SK-N-SH (cell line): ENCODE results near the gene MICB. TPM values are rescaled to one million over a fixed set of nuclear protein-coding genes. Genes with fewer than 3 reads are reported as not detected.
"Not testable (repeated sequence)": the region's sequence is repeated elsewhere in the genome, so short reads cannot be mapped to it uniquely, and the experiment has no call there.

Source experiments
- CTCF ChIA-PET: fragments of 300-600, 350-600 bp; formaldehyde crosslinking; extraction: SDS; loops from one replicate; lab custom pipeline; 2021; lab: Yijun Ruan, JAX
- POLR2A ChIA-PET: fragments of 350-600 bp; sonication (Branson Sonifier 250); formaldehyde crosslinking; extraction: SDS; loops from one replicate; lab custom pipeline; 2020; ENCODE audit warnings: antibody characterized with exemption, inconsistent platforms; lab: Yijun Ruan, JAX
- DNase-seq: peaks from one replicate; pipeline ENCODE4 v3.0.0; 2012
- H2AFZ ChIP-seq: fragments of 200-600 bp; sonication (generic); 2 replicates; pipeline ENCODE4 v1.8.1; 2016; ENCODE audit warnings: antibody characterized with exemption, mild to moderate bottlenecking, low read depth
- H3F3A ChIP-seq: fragments of 200-600 bp; sonication (generic); replicated peaks from 2 replicates; pipeline ENCODE3; 2016; ENCODE audit warnings: antibody characterized with exemption, mild to moderate bottlenecking; ENCODE audit not compliant: insufficient read depth
- H3K27ac ChIP-seq, 2 experiments: fragments of 200-500 bp in 1 of 2; fragments of 200-600 bp in 1 of 2; sonication (Bioruptor generic) in 1 of 2; sonication (generic), shearing (Covaris generic) in 1 of 2; 2 replicates each; pipeline versions ENCODE4 v1.5.1 to v1.6.1; 2014 to 2016; ENCODE audit warnings: low read depth in 2 of 2, inconsistent platforms in 1 of 2, low read length in 1 of 2, mild to moderate bottlenecking in 1 of 2, mixed read lengths in 1 of 2
- H3K27me3 ChIP-seq: fragments of 200-600 bp; sonication (generic), shearing (Covaris generic); 2 replicates; pipeline ENCODE4 v1.6.1; 2016; ENCODE audit warnings: mixed run types; ENCODE audit not compliant: insufficient read depth
- H3K36me3 ChIP-seq, 2 experiments: fragments of 200-500 bp in 1 of 2; fragments of 200-600 bp in 1 of 2; sonication (Bioruptor generic) in 1 of 2; sonication (generic) in 1 of 2; replicated peaks in 1 of 2; 2 replicates each; pipeline versions ENCODE3 to v1.5.1; 2014 to 2016; ENCODE audit warnings: low read length in 1 of 2, mild to moderate bottlenecking in 1 of 2; ENCODE audit not compliant: insufficient read depth in 2 of 2, control insufficient read depth in 1 of 2
- H3K4me1 ChIP-seq, 2 experiments: fragments of 200-500 bp in 1 of 2; fragments of 200-600 bp in 1 of 2; sonication (Bioruptor generic) in 1 of 2; sonication (generic), shearing (Covaris generic) in 1 of 2; 2 replicates each; pipeline versions ENCODE4 v1.5.1 to v1.6.1; 2014 to 2016; ENCODE audit warnings: low read depth in 1 of 2, low read length in 1 of 2, mixed run types in 1 of 2; ENCODE audit not compliant: insufficient read depth in 2 of 2, control insufficient read depth in 1 of 2
- H3K4me2 ChIP-seq: fragments of 200-600 bp; sonication (generic), shearing (Covaris generic); 2 replicates; pipeline ENCODE4 v1.6.1; 2017; ENCODE audit warnings: mixed run types
- H3K4me3 ChIP-seq, 2 experiments: fragments of 200-500 bp in 1 of 2; fragments of 200-600 bp in 1 of 2; sonication (Bioruptor generic) in 1 of 2; sonication (generic), shearing (Covaris generic) in 1 of 2; 2 replicates each; pipeline versions ENCODE4 v1.5.1 to v1.8.1; 2014 to 2016; ENCODE audit warnings: low read depth in 2 of 2, inconsistent platforms in 1 of 2, low read length in 1 of 2, mild to moderate bottlenecking in 1 of 2, mixed read lengths in 1 of 2, moderate library complexity in 1 of 2
- H3K79me2 ChIP-seq: fragments of 200-600 bp; sonication (generic); 2 replicates; pipeline ENCODE4 v1.8.1; 2017; ENCODE audit warnings: mild to moderate bottlenecking; ENCODE audit not compliant: insufficient read depth
- H3K9ac ChIP-seq: fragments of 200-600 bp; sonication (generic); 2 replicates; pipeline ENCODE4 v1.6.1; 2017; ENCODE audit warnings: mixed run types
- H3K9me2 ChIP-seq: fragments of 200-600 bp; sonication (generic); 2 replicates; pipeline ENCODE4 v1.6.1; 2017; ENCODE audit warnings: mixed run types
- H3K9me3 ChIP-seq: fragments of 200-600 bp; sonication (generic); 2 replicates; pipeline ENCODE4 v1.6.1; 2017; ENCODE audit warnings: mixed run types, mild to moderate bottlenecking, moderate library complexity
- H4K20me1 ChIP-seq: fragments of 200-600 bp; sonication (generic); 2 replicates; pipeline ENCODE4 v1.6.1; 2017; ENCODE audit warnings: mild to moderate bottlenecking, mixed run types; ENCODE audit not compliant: insufficient read depth
- CHD2 ChIP-seq: fragments of 150-350 bp; IDR thresholded peaks from 2 replicates; pipeline ENCODE4 v1.6.1; 2018; ENCODE audit warnings: low read length; ENCODE audit not compliant: partially characterized antibody
- ELF1 ChIP-seq: IDR thresholded peaks from 2 replicates; pipeline ENCODE4 v1.4.0; 2012
- EP300 ChIP-seq, 2 experiments: IDR thresholded peaks; 2 replicates each; pipeline versions ENCODE4 v1.4.0 to v1.6.1; 2012; ENCODE audit warnings: borderline replicate concordance in 1 of 2, low read depth in 1 of 2, low read length in 1 of 2
- FOSL2 ChIP-seq: IDR thresholded peaks from 2 replicates; pipeline ENCODE4 v1.4.0; 2012; ENCODE audit warnings: low read depth, mild to moderate bottlenecking, moderate library complexity, borderline replicate concordance
- GABPA ChIP-seq: IDR thresholded peaks from 2 replicates; pipeline ENCODE4 v1.4.0; 2012; ENCODE audit warnings: low read depth, mild to moderate bottlenecking
- GATA2 ChIP-seq: sonication (generic); formaldehyde crosslinking; IDR thresholded peaks from 2 replicates; pipeline ENCODE4 v1.5.0; 2020; ENCODE audit warnings: mild to moderate bottlenecking, missing genetic modification reagents
- NFIC ChIP-seq: IDR thresholded peaks from 2 replicates; pipeline ENCODE4 v1.4.0; 2012; ENCODE audit warnings: borderline replicate concordance
- RAD21 ChIP-seq: IDR thresholded peaks from 2 replicates; pipeline ENCODE4 v1.6.1; 2012; ENCODE audit warnings: mild to moderate bottlenecking, low read length
- RCOR1 ChIP-seq: fragments of 150-350 bp; IDR thresholded peaks from 2 replicates; pipeline ENCODE4 v1.6.1; 2017; ENCODE audit warnings: antibody characterized with exemption, low read length
- RFX5 ChIP-seq: IDR thresholded peaks from 2 replicates; pipeline ENCODE4 v1.6.1; 2012; ENCODE audit warnings: mild to moderate bottlenecking, improper control_type of control experiment, low read length
- RXRA ChIP-seq: IDR thresholded peaks from 2 replicates; pipeline ENCODE4 v1.4.0; 2012; ENCODE audit warnings: low read depth, mild to moderate bottlenecking, borderline replicate concordance
- TEAD4 ChIP-seq: IDR thresholded peaks from 2 replicates; pipeline ENCODE4 v1.4.0; 2012; ENCODE audit warnings: mild to moderate bottlenecking, borderline replicate concordance; ENCODE audit not compliant: insufficient read depth
- USF2 ChIP-seq: fragments of 150-350 bp; IDR thresholded peaks from 2 replicates; pipeline ENCODE4 v1.6.1; 2017; ENCODE audit warnings: antibody characterized with exemption, low read length, low read depth, borderline replicate concordance
- WGBS: methylation state at CpG from one replicate; pipeline ENCODE4 v1.1.6; 2017; ENCODE audit warnings: low lambda C conversion rate; 5-methylcytosine and 5-hydroxymethylcytosine counted together
- polyA plus RNA-seq, 3 experiments: library from polyadenylated mRNA; depleted of rRNA; stranded (reverse); fragments of >200 nt; gene quantifications; 2 replicates each; pipeline ENCODE4 v1.2.3, GENCODE V29; 2012
- TF ChIP-seq, protein P1 (sequence below): IDR thresholded peaks from 2 replicates; pipeline ENCODE4; 2012
- TF ChIP-seq, protein P2 (sequence below): IDR thresholded peaks from 2 replicates; pipeline ENCODE4 v1.4.0; 2012; ENCODE audit warnings: low read depth

Gene MICB
- polyA plus RNA-seq, 1 of the 3 experiments (the other 2 are of a cell fraction), result 9.7 TPM

DNA sequence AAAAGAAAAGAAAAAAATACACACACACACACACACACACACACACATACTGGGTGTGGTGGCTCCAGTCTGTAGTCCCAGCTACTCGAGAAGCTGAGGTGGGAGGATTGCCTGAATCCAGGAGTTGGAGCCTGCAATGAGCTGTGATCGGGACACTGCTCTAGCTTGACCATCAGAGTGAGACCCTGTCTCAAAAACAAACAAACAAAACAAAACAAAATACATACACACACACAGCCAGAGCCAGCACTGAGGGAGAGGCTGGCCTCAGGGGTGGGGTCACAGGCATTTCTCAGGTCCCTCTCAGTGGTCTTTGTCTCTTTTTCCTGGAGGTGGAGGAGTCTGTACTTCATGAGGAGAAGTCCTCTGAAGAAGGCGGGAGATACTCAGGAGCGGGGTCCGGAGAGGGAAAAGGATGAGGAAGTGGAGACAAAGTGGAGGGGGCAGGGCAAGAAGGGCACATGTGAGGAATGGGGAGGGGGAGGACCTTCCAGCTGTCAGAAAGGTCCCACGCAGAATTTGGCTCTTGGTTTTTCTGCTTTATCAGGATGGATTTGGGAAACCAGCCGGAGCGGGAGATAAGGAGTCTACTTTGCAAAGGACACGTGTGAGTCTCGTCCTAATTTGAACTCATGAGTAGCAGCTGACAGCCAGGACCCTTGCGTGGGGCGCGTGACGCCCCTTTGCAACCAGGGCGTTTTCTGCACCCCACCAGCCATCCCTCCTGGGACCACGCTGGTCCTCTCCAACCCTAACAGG is 7.7 kb upstream of the MICB start:
- DNase-seq, result no peak
- Histone ChIP-seq H3K9me3 (no peaks in the 10 kb centered on the region), H3K4me2 (no peak overlapping the region), H3K79me2 (no peaks in the 10 kb centered on the region), H3K4me1 (no peaks in the 10 kb centered on the region; a peak in 1 of 4 replicates), H3K9me2 (no peaks in the 10 kb centered on the region), H3K9ac (no peak overlapping the region), H3F3A (peaks cover 11% of the 10 kb centered on the region), H3K4me3 (no peak overlapping the region), H2AFZ (no peak overlapping the region), H3K27ac (no peak overlapping the region), H4K20me1 (no peaks in the 10 kb centered on the region)
- POLR2A ChIA-PET, result no interaction called here
- no peak for TF ChIP-seq ELF1
- TF ChIP-seq RXRA, result no peak
- TF ChIP-seq USF2, result no peak
- no peak for TF ChIP-seq RAD21
- no peak for TF ChIP-seq NFIC
- no peak for TF ChIP-seq FOSL2
- no peak for TF ChIP-seq RCOR1
- TF ChIP-seq CHD2, result no peak
- TF ChIP-seq GABPA, result no peak
- TF ChIP-seq, protein P1, sequence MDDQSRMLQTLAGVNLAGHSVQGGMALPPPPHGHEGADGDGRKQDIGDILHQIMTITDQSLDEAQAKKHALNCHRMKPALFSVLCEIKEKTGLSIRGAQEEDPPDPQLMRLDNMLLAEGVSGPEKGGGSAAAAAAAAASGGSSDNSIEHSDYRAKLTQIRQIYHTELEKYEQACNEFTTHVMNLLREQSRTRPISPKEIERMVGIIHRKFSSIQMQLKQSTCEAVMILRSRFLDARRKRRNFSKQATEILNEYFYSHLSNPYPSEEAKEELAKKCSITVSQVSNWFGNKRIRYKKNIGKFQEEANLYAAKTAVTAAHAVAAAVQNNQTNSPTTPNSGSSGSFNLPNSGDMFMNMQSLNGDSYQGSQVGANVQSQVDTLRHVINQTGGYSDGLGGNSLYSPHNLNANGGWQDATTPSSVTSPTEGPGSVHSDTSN, result no peak
- TF ChIP-seq, protein P2, sequence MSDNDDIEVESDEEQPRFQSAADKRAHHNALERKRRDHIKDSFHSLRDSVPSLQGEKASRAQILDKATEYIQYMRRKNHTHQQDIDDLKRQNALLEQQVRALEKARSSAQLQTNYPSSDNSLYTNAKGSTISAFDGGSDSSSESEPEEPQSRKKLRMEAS, result no peak
- TF ChIP-seq EP300 (IDR thresholded peaks at IDR 0.05; ENCODE audit: borderline replicate concordance in 1 of 2, low read depth in 1 of 2, low read length in 1 of 2), result no peak
- TF ChIP-seq RFX5, result no peak
- no peak for TF ChIP-seq GATA2 (CRISPR knock-in tag)
- TF ChIP-seq TEAD4, result no peak
- TF ChIP-seq, all 33 proteins: peak for 0
- no peaks in the 10 kb centered on the region; the same call in 1 of the 2 replicates for H3K27me3 ChIP-seq
- no peaks in the 10 kb centered on the region for H3K36me3 ChIP-seq
- 35% methylated on average over 8 of the region's 16 CpGs for WGBS
- CTCF ChIA-PET, result interaction anchor here (1.5 kb wide), 1 partner anchor 108 kb away, joined by 6 read pairs; no protein-coding TSS in a partner anchor

GRCh38 chr6:31493550-31493874 is 4.4 kb upstream of the MICB start:
- H3K9me3 ChIP-seq, POLR2A ChIA-PET, H3K9me2 ChIP-seq, H3K27ac ChIP-seq, H3K36me3 ChIP-seq, H3K79me2 ChIP-seq, DNase-seq, H4K20me1 ChIP-seq, H3K4me1 ChIP-seq, H2AFZ ChIP-seq, H3K27me3 ChIP-seq, H3K9ac ChIP-seq: not testable (repeated sequence)
- CTCF ChIA-PET, result interaction anchor here (1.0 to 6.8 kb wide), 8 partner anchors 8 to 104 kb away, joined by 3 to 40 read pairs (median 4); partner anchors contain the start of genes ATP6V1G2 and NFKBIL1
- H3K4me3 ChIP-seq, result peak overlapping the region in 1 of 2 experiments; percentile 80; a peak in 1 of 4 replicates
- peaks cover 21% of the 10 kb centered on the region for H3F3A ChIP-seq
- H3K4me2 ChIP-seq, result peak overlapping the region; percentile 84; the same call in 1 of the 2 replicates
- 3% methylated on average over 2 of the region's 2 CpGs for WGBS
